Measurements from ENCODE around the gene AGBL1.
"Not testable (repeated sequence)": the region's sequence is repeated elsewhere in the genome, so short reads cannot be mapped to it uniquely, and the experiment has no call there.

The AGBL1 gene

GRCh38 chr15:86082619-86083380 lies 3.1 kb downstream of the AGBL1 start:
- DNase-seq (ENCODE audit: low read depth), result no peak

GRCh38 chr15:86087808-86088207 lies 8.1 kb downstream of the AGBL1 start:
- DNase-seq (ENCODE audit: low read depth), result no peak

GRCh38 chr15:86089422-86089821 lies 9.8 kb downstream of the AGBL1 start:
- no peak for DNase-seq (ENCODE audit: low read depth)

GRCh38 chr15:86101818-86102217 lies 22.1 kb downstream of the AGBL1 start:
- no peak for DNase-seq (ENCODE audit: low read depth)

- no peak for DNase-seq (ENCODE audit: low read depth)
Measured at GRCh38 chr15:86103825-86104224, 24.2 kb downstream of the AGBL1 start.

GRCh38 chr15:86106306-86106705 lies 26.6 kb downstream of the AGBL1 start:
- DNase-seq (ENCODE audit: low read depth), result no peak

- DNase-seq (ENCODE audit: low read depth), result no peak
Measured at GRCh38 chr15:86115145-86115801, 35.6 kb downstream of the AGBL1 start.

GRCh38 chr15:86121568-86122225 lies 42.0 kb downstream of the AGBL1 start:
- no peak for DNase-seq (ENCODE audit: low read depth)

- not testable (repeated sequence) for DNase-seq (ENCODE audit: low read depth)
Measured at GRCh38 chr15:86122691-86123391, 43.2 kb downstream of the AGBL1 start.

- no peak for DNase-seq (ENCODE audit: low read depth)
Measured at GRCh38 chr15:86125775-86126174, 46.1 kb downstream of the AGBL1 start.

GRCh38 chr15:86127547-86127946 lies 47.9 kb downstream of the AGBL1 start:
- no peak for DNase-seq (ENCODE audit: low read depth)

GRCh38 chr15:86135041-86135440 lies 55.4 kb downstream of the AGBL1 start:
- DNase-seq (ENCODE audit: low read depth), result no peak

- no peak for DNase-seq (ENCODE audit: low read depth)
Measured at GRCh38 chr15:86136861-86137260, 57.2 kb downstream of the AGBL1 start.

GRCh38 chr15:86138798-86139197 lies 59.1 kb downstream of the AGBL1 start:
- no peak for DNase-seq (ENCODE audit: low read depth)

- DNase-seq (ENCODE audit: low read depth), result no peak
Measured at GRCh38 chr15:86139828-86140227, 60.2 kb downstream of the AGBL1 start.

GRCh38 chr15:86154705-86155104 lies 75.0 kb downstream of the AGBL1 start:
- no peak for DNase-seq (ENCODE audit: low read depth)

- no peak for DNase-seq (ENCODE audit: low read depth)
Measured at GRCh38 chr15:86155551-86155950, 75.9 kb downstream of the AGBL1 start.

GRCh38 chr15:86157606-86158293 lies 78.1 kb downstream of the AGBL1 start:
- DNase-seq (ENCODE audit: low read depth), result no peak

- DNase-seq (ENCODE audit: low read depth), result no peak
Measured at GRCh38 chr15:86159468-86159867, 79.8 kb downstream of the AGBL1 start.

GRCh38 chr15:86161250-86161649 lies 81.6 kb downstream of the AGBL1 start:
- DNase-seq (ENCODE audit: low read depth), result no peak

GRCh38 chr15:86162172-86162591 lies 82.5 kb downstream of the AGBL1 start:
- DNase-seq (ENCODE audit: low read depth), result no peak

GRCh38 chr15:86162641-86163040 lies 83.0 kb downstream of the AGBL1 start:
- DNase-seq (ENCODE audit: low read depth), result no peak

Measured in T follicular helper cell (primary cell).